GM19043 (cell line): Measurements from ENCODE around the gene SOS2.
"Not testable (repeated sequence)": the region's sequence is repeated elsewhere in the genome, so short reads cannot be mapped to it uniquely, and the experiment has no call there.

Source experiments
- ATAC-seq: cut with Tn5 transposase; IDR thresholded peaks from one replicate; pipeline ENCODE4 v1.9.1; 2021; ENCODE audit warnings: low read depth; ENCODE audit not compliant: unreplicated experiment

The SOS2 gene

GRCh38 chr14:50087341-50088116 is 143.8 kb downstream of the SOS2 start:
- ATAC-seq, result no peak

DNA sequence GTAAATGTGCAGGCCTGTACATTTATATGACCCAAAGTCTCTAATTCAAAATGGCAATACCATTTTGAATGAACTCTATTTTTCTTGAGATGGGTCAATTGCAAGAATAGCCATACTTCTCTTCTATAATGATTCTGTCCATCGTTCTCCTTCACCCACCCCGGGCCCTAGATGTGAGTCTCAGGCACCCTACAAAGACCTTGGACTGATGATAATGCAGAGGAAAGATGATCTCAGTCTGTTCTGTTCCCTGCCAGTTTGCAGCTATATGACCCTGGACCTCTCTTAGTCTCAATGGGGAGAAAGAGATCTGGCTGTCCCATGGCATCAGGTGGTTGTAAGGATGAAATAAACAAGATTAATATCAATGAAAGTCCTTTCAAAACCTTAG is 145.1 kb downstream of the SOS2 start:
- no peak for ATAC-seq

DNA sequence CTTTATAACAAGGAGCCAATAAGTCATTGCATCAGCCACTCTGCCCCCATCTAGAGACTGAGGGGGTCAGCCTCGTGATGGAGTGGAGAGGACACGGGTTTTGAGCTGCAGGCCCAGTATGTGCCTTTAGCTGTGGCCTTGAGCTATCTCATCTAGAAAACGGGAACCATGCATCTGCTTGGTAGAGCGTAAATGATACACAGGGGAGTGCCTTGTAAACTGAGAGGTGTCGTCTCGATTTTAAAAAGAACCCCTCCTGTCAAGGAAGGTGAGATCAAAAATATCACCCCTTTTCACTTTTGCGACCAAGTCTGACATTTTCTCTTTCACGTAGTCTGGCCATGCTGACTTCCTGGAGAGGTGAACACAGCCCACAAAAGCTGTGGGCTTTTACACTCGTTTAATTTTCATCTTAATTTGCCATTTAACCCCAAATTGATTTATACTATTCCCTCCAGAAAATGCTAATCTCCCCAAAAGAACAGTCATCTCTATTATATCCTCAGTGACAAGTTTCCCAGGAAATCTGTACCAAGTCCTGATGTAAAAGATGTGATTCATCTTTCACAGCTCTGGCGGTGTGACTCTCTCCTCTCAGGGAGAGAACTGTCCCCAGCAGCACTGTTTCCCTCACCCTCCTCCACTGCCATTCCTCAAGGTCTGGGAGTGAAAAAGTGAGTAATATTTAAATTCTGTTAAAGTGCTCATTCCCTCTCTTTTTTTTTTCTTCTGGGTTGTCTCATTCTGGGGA is 145.6 kb downstream of the SOS2 start:
- ATAC-seq, result peak; percentile 43

DNA sequence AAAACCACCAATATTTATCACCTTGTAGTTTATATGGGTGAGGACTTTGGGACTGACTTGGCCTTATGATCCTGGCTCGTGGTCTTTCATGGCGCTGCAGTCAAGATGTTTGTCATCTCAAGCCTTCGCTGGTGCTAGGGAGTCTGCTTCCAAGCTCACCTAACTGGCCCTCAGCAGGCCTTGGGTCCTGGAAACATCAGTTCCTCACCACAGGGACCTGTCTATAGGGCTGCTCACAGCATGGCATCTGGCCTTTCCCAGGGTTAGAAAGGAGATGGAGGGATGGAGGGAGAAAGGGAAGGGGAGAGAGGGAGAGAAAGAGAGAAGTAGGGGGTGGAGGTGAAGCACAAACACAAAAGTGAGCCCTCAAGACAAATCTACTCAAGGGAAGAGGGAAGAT is 146.7 kb downstream of the SOS2 start:
- ATAC-seq, result no peak

DNA sequence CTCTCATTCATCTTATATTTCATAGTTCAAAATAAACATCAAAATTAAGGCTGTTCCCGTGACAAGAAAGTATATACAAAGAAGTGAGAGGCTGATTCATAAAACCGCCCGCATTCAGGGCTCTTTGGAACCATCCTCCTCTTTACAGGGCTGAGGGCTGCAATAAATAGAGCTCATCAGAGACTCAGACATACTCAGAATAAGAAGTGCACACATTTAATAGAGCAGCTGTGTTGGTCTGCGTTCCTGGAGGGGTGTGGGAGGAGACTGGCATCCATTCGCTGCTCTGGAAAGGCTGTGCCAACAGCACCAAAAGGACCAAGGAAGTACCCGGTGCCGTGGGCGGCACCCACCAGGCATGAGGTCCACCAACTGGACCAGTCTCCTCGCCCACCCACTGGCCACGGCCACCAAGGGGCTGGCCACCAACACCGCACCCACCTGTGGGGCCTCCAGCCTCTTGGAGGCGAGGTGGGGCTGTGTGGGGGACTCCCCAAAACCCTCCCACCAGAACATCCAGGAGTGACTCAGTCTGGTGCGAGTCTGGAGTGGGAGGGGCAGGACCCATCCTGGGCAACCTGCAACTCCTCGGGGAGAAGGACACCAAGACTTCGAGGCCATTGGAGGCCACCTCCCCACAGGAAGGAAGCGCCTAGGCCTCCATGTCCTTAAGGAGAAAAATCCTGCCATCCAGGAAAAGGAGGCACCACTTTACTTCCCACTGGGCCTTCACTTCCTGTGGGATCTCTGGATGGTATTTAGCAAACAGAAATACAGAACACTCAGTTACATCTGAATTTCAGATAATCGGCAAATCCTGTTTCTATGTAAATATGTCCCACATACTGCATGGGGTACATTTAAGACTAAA is 147.7 kb downstream of the SOS2 start:
- ATAC-seq, result peak; percentile 19

GRCh38 chr14:50082784-50083466 is 148.5 kb downstream of the SOS2 start:
- peak; percentile 54 for ATAC-seq

- ATAC-seq, result no peak
Measured at GRCh38 chr14:50082308-50082742, 149.1 kb downstream of the SOS2 start.

- not testable (repeated sequence) for ATAC-seq
Measured at GRCh38 chr14:50079103-50079502, 152.3 kb downstream of the SOS2 start.

GRCh38 chr14:50073663-50074062 is 157.7 kb downstream of the SOS2 start:
- ATAC-seq, result not testable (repeated sequence)

- no peak for ATAC-seq
Measured at GRCh38 chr14:50072395-50072794, 159.0 kb downstream of the SOS2 start.

GRCh38 chr14:50070840-50071548 is 160.4 kb downstream of the SOS2 start:
- ATAC-seq, result no peak

GRCh38 chr14:50070230-50070629 is 161.1 kb downstream of the SOS2 start:
- ATAC-seq, result no peak

DNA sequence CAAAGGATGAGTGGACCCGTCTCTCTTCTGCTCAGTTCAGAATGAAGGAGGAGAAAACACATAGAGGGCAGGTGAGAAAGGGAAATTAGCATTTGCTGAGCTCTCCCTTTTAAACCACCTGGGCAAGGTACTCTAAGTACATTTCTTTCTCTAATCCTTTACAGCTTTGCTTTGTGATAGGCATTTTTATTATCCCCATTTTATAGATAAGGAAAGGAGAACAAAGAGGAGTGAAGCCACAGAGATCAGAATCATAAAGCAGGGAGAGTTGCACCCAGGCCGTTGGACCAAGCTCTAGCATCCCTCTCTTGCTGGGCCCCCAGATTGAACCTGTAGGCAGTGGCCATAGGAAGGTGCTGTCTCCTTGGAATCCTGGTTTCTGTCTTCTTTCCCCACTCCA is 162.1 kb downstream of the SOS2 start:
- no peak for ATAC-seq

- ATAC-seq, result no peak
Measured at GRCh38 chr14:50068496-50068895, 162.9 kb downstream of the SOS2 start.

DNA sequence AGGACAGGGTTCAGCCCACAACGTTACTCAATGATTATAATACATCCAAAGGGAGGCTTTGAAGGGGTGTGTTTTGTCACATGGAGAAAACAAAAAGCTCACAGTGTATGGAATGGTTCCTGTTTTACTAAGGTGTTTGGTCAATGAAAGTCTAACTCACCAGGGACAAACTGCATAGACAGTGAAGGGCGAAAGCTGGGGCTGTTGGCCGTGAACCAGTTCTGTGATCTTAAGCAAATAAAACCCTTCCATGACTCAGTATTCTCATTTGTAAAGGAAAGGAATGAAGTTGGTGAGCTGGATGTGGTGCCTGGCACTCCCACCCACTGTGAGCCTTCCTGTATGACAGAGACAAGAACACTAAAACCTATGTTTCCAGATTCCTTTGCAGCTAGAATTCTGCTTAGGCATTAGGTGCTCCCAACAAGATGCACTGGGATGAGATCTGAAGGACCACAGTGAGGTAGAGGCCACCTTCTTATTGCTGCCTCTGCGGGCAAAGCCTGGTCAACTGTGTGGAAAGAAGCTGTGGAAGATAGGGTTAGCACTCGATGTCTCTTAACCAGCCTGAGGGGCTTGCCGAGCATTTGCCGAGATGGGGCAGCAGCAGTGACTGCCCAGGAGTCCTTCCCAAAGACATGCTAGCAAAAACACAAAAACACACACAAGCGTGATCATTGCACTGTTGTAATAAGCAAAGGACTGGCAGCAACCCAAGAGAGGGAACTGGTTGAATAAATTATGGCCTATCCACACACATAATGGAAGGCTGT is 163.5 kb downstream of the SOS2 start:
- ATAC-seq, result no peak
